GM23338 (cell line): ENCODE results near the gene PCDHGA1.

Experiments used
- CREB1 ChIP-seq: fragments of 250-450 bp; sonication (Bioruptor Pico); IDR thresholded peaks from 2 replicates; pipeline ENCODE4 v1.5.0; 2020; ENCODE audit warnings: low read depth, mild to moderate bottlenecking, moderate library complexity
- EZH2 ChIP-seq: fragments of 200-600 bp; sonication (generic); IDR thresholded peaks from one replicate; pipeline ENCODE4 v1.8.0; 2017; ENCODE audit warnings: antibody characterized with exemption, mild to moderate bottlenecking, low read depth; ENCODE audit not compliant: unreplicated experiment
- EZH2phosphoT487 ChIP-seq: fragments of 200-600 bp; sonication (generic); IDR thresholded peaks from one replicate; pipeline ENCODE4 v1.8.1; 2018; ENCODE audit warnings: antibody characterized with exemption; ENCODE audit not compliant: unreplicated experiment
- JUNB ChIP-seq: IDR thresholded peaks from one replicate; pipeline ENCODE4 v1.6.1; 2016; ENCODE audit warnings: antibody characterized with exemption; ENCODE audit not compliant: unreplicated experiment
- NANOG ChIP-seq: IDR thresholded peaks from 2 replicates; pipeline ENCODE4 v1.6.1; 2016; ENCODE audit warnings: antibody characterized with exemption, borderline replicate concordance
- POLR2AphosphoS5 ChIP-seq: IDR thresholded peaks from 2 replicates; pipeline ENCODE4 v1.6.1; 2016; ENCODE audit warnings: antibody characterized with exemption, low read depth
- ZNF331 ChIP-seq: fragments of 250-450 bp; sonication (Bioruptor Pico); IDR thresholded peaks from 2 replicates; pipeline ENCODE4 v1.5.0; 2020; ENCODE audit warnings: low read depth, mild to moderate bottlenecking, moderate library complexity
- TF ChIP-seq, protein P1 (sequence below), 2 experiments: fragments of 200-600 bp in 1 of 2; sonication (generic) in 1 of 2; conservative IDR thresholded peaks; 2 replicates each; pipeline versions ENCODE4 v1.5.1 to v1.6.1; 2016 to 2017; ENCODE audit warnings: antibody characterized with exemption in 2 of 2, low read depth in 2 of 2, mild to moderate bottlenecking in 2 of 2, moderate library complexity in 1 of 2
- TF ChIP-seq, protein P2 (sequence below): IDR thresholded peaks from one replicate; pipeline ENCODE4 v1.6.1; 2018; ENCODE audit warnings: antibody characterized with exemption; ENCODE audit not compliant: unreplicated experiment
- TF ChIP-seq, protein P3 (sequence below): IDR thresholded peaks from 2 replicates; pipeline ENCODE4 v1.6.1; 2016; ENCODE audit warnings: antibody characterized with exemption
- TF ChIP-seq, protein P4 (sequence below): fragments of 250-450 bp; sonication (Bioruptor Pico); IDR thresholded peaks from 2 replicates; pipeline ENCODE4 v1.5.0; 2020; ENCODE audit warnings: mild to moderate bottlenecking, moderate library complexity

DNA sequence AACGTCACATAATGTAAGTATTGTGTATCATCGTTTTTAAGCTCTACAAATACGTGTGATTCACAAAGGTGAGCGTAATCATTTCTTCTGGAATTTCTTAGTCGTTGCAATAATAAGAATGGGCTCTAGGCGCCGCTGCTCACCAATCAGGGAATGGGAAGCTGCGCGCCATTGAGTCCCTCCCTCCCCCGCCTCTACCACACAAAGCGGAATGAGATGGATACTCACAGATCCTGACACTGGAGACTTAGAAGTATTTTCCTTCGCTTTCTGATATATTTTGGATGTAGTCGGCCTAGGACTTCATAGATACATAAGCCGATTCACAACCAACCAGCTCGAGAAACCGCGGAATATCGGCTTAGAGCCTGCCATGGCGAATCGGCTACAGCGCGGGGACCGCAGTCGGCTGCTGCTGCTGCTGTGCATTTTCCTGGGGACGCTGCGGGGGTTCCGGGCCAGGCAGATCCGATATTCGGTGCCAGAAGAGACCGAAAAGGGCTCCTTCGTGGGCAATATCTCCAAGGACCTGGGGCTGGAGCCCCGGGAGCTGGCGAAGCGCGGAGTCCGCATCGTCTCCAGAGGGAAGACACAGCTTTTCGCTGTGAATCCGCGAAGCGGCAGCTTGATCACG lies 90.7 kb downstream of the PCDHGA1 start, which contains the start of gene PCDHGA11:
- TF ChIP-seq, protein P1, sequence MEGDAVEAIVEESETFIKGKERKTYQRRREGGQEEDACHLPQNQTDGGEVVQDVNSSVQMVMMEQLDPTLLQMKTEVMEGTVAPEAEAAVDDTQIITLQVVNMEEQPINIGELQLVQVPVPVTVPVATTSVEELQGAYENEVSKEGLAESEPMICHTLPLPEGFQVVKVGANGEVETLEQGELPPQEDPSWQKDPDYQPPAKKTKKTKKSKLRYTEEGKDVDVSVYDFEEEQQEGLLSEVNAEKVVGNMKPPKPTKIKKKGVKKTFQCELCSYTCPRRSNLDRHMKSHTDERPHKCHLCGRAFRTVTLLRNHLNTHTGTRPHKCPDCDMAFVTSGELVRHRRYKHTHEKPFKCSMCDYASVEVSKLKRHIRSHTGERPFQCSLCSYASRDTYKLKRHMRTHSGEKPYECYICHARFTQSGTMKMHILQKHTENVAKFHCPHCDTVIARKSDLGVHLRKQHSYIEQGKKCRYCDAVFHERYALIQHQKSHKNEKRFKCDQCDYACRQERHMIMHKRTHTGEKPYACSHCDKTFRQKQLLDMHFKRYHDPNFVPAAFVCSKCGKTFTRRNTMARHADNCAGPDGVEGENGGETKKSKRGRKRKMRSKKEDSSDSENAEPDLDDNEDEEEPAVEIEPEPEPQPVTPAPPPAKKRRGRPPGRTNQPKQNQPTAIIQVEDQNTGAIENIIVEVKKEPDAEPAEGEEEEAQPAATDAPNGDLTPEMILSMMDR (conservative IDR thresholded peaks at IDR 0.05; ENCODE audit: low read depth in 2 of 2): peak; percentile 89
- TF ChIP-seq NANOG (no peak), EZH2phosphoT487 (no peak), POLR2AphosphoS5 (no peak), JUNB (no peak), CREB1 (no peak), EZH2 (no peak), ZNF331 (CRISPR knock-in tag) (no peak)
- TF ChIP-seq, protein P2, sequence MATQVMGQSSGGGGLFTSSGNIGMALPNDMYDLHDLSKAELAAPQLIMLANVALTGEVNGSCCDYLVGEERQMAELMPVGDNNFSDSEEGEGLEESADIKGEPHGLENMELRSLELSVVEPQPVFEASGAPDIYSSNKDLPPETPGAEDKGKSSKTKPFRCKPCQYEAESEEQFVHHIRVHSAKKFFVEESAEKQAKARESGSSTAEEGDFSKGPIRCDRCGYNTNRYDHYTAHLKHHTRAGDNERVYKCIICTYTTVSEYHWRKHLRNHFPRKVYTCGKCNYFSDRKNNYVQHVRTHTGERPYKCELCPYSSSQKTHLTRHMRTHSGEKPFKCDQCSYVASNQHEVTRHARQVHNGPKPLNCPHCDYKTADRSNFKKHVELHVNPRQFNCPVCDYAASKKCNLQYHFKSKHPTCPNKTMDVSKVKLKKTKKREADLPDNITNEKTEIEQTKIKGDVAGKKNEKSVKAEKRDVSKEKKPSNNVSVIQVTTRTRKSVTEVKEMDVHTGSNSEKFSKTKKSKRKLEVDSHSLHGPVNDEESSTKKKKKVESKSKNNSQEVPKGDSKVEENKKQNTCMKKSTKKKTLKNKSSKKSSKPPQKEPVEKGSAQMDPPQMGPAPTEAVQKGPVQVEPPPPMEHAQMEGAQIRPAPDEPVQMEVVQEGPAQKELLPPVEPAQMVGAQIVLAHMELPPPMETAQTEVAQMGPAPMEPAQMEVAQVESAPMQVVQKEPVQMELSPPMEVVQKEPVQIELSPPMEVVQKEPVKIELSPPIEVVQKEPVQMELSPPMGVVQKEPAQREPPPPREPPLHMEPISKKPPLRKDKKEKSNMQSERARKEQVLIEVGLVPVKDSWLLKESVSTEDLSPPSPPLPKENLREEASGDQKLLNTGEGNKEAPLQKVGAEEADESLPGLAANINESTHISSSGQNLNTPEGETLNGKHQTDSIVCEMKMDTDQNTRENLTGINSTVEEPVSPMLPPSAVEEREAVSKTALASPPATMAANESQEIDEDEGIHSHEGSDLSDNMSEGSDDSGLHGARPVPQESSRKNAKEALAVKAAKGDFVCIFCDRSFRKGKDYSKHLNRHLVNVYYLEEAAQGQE: no peak
- TF ChIP-seq, protein P3, sequence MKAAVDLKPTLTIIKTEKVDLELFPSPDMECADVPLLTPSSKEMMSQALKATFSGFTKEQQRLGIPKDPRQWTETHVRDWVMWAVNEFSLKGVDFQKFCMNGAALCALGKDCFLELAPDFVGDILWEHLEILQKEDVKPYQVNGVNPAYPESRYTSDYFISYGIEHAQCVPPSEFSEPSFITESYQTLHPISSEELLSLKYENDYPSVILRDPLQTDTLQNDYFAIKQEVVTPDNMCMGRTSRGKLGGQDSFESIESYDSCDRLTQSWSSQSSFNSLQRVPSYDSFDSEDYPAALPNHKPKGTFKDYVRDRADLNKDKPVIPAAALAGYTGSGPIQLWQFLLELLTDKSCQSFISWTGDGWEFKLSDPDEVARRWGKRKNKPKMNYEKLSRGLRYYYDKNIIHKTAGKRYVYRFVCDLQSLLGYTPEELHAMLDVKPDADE: no peak
- TF ChIP-seq, protein P4, sequence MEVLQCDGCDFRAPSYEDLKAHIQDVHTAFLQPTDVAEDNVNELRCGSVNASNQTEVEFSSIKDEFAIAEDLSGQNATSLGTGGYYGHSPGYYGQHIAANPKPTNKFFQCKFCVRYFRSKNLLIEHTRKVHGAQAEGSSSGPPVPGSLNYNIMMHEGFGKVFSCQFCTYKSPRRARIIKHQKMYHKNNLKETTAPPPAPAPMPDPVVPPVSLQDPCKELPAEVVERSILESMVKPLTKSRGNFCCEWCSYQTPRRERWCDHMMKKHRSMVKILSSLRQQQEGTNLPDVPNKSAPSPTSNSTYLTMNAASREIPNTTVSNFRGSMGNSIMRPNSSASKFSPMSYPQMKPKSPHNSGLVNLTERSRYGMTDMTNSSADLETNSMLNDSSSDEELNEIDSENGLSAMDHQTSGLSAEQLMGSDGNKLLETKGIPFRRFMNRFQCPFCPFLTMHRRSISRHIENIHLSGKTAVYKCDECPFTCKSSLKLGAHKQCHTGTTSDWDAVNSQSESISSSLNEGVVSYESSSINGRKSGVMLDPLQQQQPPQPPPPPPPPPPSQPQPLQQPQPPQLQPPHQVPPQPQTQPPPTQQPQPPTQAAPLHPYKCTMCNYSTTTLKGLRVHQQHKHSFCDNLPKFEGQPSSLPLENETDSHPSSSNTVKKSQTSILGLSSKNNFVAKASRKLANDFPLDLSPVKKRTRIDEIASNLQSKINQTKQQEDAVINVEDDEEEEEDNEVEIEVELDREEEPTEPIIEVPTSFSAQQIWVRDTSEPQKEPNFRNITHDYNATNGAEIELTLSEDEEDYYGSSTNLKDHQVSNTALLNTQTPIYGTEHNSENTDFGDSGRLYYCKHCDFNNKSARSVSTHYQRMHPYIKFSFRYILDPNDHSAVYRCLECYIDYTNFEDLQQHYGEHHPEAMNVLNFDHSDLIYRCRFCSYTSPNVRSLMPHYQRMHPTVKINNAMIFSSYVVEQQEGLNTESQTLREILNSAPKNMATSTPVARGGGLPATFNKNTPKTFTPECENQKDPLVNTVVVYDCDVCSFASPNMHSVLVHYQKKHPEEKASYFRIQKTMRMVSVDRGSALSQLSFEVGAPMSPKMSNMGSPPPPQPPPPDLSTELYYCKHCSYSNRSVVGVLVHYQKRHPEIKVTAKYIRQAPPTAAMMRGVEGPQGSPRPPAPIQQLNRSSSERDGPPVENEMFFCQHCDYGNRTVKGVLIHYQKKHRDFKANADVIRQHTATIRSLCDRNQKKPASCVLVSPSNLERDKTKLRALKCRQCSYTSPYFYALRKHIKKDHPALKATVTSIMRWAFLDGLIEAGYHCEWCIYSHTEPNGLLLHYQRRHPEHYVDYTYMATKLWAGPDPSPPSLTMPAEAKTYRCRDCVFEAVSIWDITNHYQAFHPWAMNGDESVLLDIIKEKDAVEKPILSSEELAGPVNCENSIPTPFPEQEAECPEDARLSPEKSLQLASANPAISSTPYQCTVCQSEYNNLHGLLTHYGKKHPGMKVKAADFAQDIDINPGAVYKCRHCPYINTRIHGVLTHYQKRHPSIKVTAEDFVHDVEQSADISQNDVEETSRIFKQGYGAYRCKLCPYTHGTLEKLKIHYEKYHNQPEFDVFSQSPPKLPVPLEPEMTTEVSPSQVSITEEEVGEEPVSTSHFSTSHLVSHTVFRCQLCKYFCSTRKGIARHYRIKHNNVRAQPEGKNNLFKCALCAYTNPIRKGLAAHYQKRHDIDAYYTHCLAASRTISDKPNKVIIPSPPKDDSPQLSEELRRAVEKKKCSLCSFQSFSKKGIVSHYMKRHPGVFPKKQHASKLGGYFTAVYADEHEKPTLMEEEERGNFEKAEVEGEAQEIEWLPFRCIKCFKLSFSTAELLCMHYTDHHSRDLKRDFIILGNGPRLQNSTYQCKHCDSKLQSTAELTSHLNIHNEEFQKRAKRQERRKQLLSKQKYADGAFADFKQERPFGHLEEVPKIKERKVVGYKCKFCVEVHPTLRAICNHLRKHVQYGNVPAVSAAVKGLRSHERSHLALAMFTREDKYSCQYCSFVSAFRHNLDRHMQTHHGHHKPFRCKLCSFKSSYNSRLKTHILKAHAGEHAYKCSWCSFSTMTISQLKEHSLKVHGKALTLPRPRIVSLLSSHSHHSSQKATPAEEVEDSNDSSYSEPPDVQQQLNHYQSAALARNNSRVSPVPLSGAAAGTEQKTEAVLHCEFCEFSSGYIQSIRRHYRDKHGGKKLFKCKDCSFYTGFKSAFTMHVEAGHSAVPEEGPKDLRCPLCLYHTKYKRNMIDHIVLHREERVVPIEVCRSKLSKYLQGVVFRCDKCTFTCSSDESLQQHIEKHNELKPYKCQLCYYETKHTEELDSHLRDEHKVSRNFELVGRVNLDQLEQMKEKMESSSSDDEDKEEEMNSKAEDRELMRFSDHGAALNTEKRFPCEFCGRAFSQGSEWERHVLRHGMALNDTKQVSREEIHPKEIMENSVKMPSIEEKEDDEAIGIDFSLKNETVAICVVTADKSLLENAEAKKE (CRISPR knock-in tag): no peak
